HG03439 (cell line): ENCODE data around the gene CPEB3.
"Not testable (repeated sequence)": the region's sequence is repeated elsewhere in the genome, so short reads cannot be mapped to it uniquely, and the experiment has no call there.

Experiments
- ATAC-seq: cut with Tn5 transposase; IDR thresholded peaks from one replicate; pipeline ENCODE4 v1.9.1; 2021; ENCODE audit warnings: mild to moderate bottlenecking, moderate library complexity; ENCODE audit not compliant: unreplicated experiment

Gene CPEB3

DNA sequence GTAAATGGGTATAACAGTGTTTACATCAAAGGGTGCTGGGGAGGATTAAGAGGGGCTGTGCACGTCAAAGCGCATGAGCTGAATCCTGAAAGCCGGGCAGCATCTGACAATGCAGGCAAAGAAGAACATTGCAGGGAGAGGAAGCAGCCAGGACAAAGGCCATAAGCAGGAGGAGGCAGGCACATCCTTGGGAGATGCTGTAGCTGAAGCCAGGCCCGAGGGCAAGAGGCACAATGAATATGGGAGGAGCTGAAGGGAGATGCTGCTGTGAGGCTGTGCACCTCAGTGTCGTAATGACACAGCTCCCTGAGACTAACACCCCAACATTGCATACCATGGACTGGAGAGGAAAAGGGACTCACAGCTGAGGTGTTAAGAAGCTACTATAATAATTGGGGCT, 238.1 kb downstream of the CPEB3 start:
- ATAC-seq: no peak

GRCh38 chr10:92052088-92052487, 238.8 kb downstream of the CPEB3 start:
- no peak for ATAC-seq

GRCh38 chr10:92047215-92047614, 243.7 kb downstream of the CPEB3 start:
- ATAC-seq: no peak

- no peak for ATAC-seq
Observed at GRCh38 chr10:92045641-92046106, 245.2 kb downstream of the CPEB3 start.

GRCh38 chr10:92042541-92042940, 248.3 kb downstream of the CPEB3 start:
- ATAC-seq: no peak

- no peak for ATAC-seq
Observed at GRCh38 chr10:92038949-92039348, 251.9 kb downstream of the CPEB3 start.

- not testable (repeated sequence) for ATAC-seq
Observed at GRCh38 chr10:92033070-92033469, 257.8 kb downstream of the CPEB3 start.

- ATAC-seq: no peak
Observed at GRCh38 chr10:92031580-92031979, 259.3 kb downstream of the CPEB3 start.

DNA sequence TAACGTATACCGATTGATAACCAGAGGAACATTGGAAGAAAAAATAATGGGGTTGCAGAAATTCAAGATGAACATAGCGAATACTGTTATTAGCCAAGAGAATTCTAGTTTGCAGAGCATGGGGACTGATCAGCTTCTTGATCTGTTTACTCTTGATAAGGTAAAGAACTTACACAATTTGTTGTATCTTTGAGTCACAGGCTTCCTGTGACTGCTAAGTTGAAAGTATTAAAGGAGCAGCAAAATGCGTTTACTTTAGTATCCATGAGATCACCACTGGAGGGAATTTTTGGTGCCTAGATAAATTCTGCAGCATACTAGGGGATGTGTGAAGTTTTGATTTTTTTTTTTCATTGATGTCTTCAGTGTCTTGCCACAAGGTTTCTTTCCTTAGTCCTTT, 263.7 kb downstream of the CPEB3 start:
- ATAC-seq: no peak

GRCh38 chr10:92025340-92025739, 265.5 kb downstream of the CPEB3 start:
- not testable (repeated sequence) for ATAC-seq

GRCh38 chr10:92024700-92025099, 266.2 kb downstream of the CPEB3 start:
- no peak for ATAC-seq

GRCh38 chr10:92014620-92015019, 276.3 kb downstream of the CPEB3 start:
- no peak for ATAC-seq

- ATAC-seq: no peak
Observed at GRCh38 chr10:92011560-92012214, 279.2 kb downstream of the CPEB3 start.

DNA sequence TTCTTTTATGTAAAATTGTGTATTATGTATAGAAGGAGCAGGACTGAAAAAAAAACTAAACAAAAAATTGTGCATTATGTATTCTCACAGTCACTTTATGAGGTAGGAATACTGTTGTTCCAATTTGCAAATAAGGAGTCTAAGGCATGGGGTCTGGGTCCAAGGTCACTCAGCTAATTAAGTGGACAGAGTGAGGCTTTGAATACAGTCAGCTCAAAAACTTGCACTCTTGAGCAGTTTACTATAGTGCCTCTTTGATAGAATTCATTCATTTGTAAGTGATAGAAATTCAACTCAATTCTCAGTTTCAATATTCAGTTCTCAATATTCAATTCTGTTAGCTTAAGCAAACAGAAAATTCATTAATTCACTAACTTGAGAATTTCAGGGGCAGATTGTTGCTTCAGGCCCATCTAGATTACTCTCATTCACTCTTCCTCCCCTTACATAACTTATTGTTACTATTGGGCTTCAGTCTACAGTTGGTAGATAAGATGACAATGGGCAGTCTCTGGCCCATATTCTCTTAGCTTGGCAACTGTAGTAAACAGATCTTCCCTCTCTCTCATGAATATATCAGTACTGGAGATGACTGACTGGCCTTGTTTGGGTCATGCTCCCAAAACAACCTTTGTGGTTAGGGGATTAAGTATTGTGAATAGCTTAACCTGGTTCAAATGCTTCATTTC, 280.7 kb downstream of the CPEB3 start:
- no peak for ATAC-seq

- ATAC-seq: no peak
Observed at GRCh38 chr10:92009445-92009844, 281.4 kb downstream of the CPEB3 start.

DNA sequence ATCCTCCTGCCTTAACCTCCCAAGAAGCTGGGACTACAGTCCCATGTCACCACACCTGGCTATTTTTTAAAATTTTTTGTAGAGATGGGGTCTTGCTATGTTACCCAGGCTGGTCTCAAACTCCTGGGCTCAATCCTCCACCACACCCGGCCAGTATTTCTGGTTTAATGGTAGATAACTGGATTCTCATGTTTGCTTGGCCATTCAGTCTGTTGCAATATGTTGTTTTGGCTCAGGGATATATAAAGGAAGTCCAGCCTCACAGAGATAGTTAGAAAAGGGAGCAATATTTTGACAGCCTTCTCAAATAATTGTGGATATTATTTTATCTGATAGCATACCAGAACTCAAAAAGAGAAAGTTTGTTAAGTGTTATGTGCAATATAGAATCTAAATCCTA, 284.9 kb downstream of the CPEB3 start:
- no peak for ATAC-seq

- ATAC-seq: no peak
Observed at GRCh38 chr10:92003258-92003657, 287.6 kb downstream of the CPEB3 start.

DNA sequence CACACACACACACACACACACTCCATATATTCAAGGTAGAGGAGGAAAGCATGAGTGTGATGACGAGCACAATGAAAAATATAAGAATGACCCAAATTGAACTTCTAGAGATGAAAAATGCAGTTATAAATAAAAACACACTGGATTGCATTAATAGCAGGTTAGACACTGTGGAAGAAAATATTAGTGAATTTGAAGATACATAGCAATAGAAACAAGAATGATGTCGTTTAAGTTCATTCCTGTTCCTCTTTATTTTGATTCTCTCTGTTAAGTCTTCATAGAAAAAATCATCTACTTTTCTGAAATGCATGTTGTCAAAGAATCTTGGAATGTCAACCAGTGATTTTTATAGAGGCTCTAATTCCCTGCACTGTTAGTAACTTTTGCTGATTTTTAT, 288.9 kb downstream of the CPEB3 start:
- ATAC-seq: no peak

- ATAC-seq: no peak
Observed at GRCh38 chr10:92001581-92001980, 289.3 kb downstream of the CPEB3 start.
